Upper lobe of left lung (tissue), 6 donors: ENCODE results near the gene SCAI. TPM values are rescaled to one million over a fixed set of nuclear protein-coding genes. Genes with fewer than 3 reads are reported as not detected.

Experiments
- ATAC-seq, 2 donors: fragments of 200-7000 bp; cut with Tn5 transposase; one replicate each; pipeline ENCODE4 v1.9.1; 2022; ENCODE audit warnings: mild to moderate bottlenecking in 2 of 2, moderate library complexity in 2 of 2; ENCODE audit not compliant: low FRiP score in 2 of 2
- DNase-seq, 2 donors: peaks; one replicate each; pipeline ENCODE4 v3.0.0-alpha.2; 2019 to 2020
- H3K27ac ChIP-seq, 4 donors: fragments of 200-600 bp; sonication (generic); one replicate each; pipeline ENCODE4 v1.5.1; 2016 to 2019
- H3K27me3 ChIP-seq, 4 donors: fragments of 200-600 bp; sonication (generic); one replicate each; pipeline ENCODE4 v1.5.1; 2017 to 2019
- H3K36me3 ChIP-seq, 4 donors: fragments of 200-600 bp; sonication (generic); one replicate each; pipeline ENCODE4 v1.5.1; 2016 to 2019
- H3K4me1 ChIP-seq, 4 donors: fragments of 200-600 bp; sonication (generic); one replicate each; pipeline ENCODE4 v1.5.1; 2018 to 2019
- H3K4me3 ChIP-seq, 4 donors: fragments of 200-600 bp; sonication (generic); one replicate each; pipeline ENCODE4 v1.5.1; 2017 to 2019; ENCODE audit warnings: mild to moderate bottlenecking in 2 of 4, moderate library complexity in 1 of 4
- H3K9me3 ChIP-seq, 4 donors: fragments of 200-600 bp; sonication (generic); one replicate each; pipeline ENCODE4 v1.5.1; 2018 to 2019
- CTCF ChIP-seq, 6 experiments: fragments of 450-650 bp in 4 of 6; fragments of 200-600 bp in 2 of 6; sonication (generic) in 2 of 6; IDR thresholded peaks; one replicate each; pipeline ENCODE4 v1.5.1; 2016 to 2019; ENCODE audit warnings: antibody characterized with exemption in 6 of 6
- EP300 ChIP-seq, 4 donors: sonication (generic); formaldehyde crosslinking; IDR thresholded peaks; one replicate each; pipeline ENCODE4 v1.5.1; 2017; ENCODE audit warnings: antibody characterized with exemption in 4 of 4, control low read depth in 2 of 4
- POLR2A ChIP-seq, 4 donors: fragments of 450-650 bp; IDR thresholded peaks; one replicate each; pipeline ENCODE4 v1.5.1; 2016 to 2017; ENCODE audit warnings: antibody characterized with exemption in 4 of 4, mild to moderate bottlenecking in 2 of 4
- POLR2AphosphoS5 ChIP-seq, 2 donors: sonication (generic); formaldehyde crosslinking; IDR thresholded peaks; one replicate each; pipeline ENCODE4 v1.5.1; 2017; ENCODE audit warnings: antibody characterized with exemption in 2 of 2
- WGBS, 2 donors: methylation state at CpG; one replicate each; pipeline ENCODE4 v1.1.5; 2017 to 2018; 5-methylcytosine and 5-hydroxymethylcytosine counted together
- total RNA-seq, 6 donors: library from RNA; depleted of rRNA in 4 of 6; stranded (reverse); fragments of >200 nt in 4 of 6; gene quantifications; one replicate each; pipeline versions ENCODE4 v1.1.0 to v1.2.1, GENCODE V29; 2016 to 2021
- donor health status: DM: no; HTN: no; CAD: no; lungs with moderate emphysema.
- donor health status: DM: no; HTN: yes; CAD: no; lungs with severe emphysema.

The SCAI gene
- total RNA-seq, 6 donors from 2014 or later: 12.9 to 77.5 (median 23.4) TPM

GRCh38 chr9:125151730-125152129 lies 8.4 kb upstream of the SCAI start:
- 94 to 98% methylated on average over 1 to 2 of the region's 2 CpGs for WGBS, 2 donors
- H3K27ac ChIP-seq: no peak overlapping the region
- H3K36me3 ChIP-seq: peaks cover 18 to 58% (median 41%) of the 10 kb centered on the region in 4 donors
- no peak for DNase-seq
- ATAC-seq: no peak
- no peaks in the 10 kb centered on the region for H3K9me3 ChIP-seq
- no peaks in the 10 kb centered on the region for H3K27me3 ChIP-seq
- H3K4me3 ChIP-seq: no peak overlapping the region
- peaks cover 2 to 16% (median 6%) of the 10 kb centered on the region in 4 donors for H3K4me1 ChIP-seq
- no peak for TF ChIP-seq CTCF (IDR thresholded peaks at IDR 0.05)
- no peak for TF ChIP-seq EP300 (IDR thresholded peaks at IDR 0.05)
- TF ChIP-seq POLR2AphosphoS5 (IDR thresholded peaks at IDR 0.05): no peak
- no peak for TF ChIP-seq POLR2A (IDR thresholded peaks at IDR 0.05)

GRCh38 chr9:125150349-125151245 lies 7.3 kb upstream of the SCAI start:
- TF ChIP-seq EP300 (IDR thresholded peaks at IDR 0.05) (no peak), POLR2A (IDR thresholded peaks at IDR 0.05) (no peak), POLR2AphosphoS5 (IDR thresholded peaks at IDR 0.05) (no peak), CTCF (IDR thresholded peaks at IDR 0.05) (no peak)
- 86 to 87% methylated on average over 12 of the region's 12 CpGs for WGBS, 2 donors
- no peak overlapping the region for H3K4me3 ChIP-seq
- no peaks in the 10 kb centered on the region for H3K27me3 ChIP-seq
- H3K27ac ChIP-seq: no peak overlapping the region
- peaks cover 18 to 55% (median 41%) of the 10 kb centered on the region in 4 donors for H3K36me3 ChIP-seq
- DNase-seq (no peak), ATAC-seq (no peak)
- peaks cover 6 to 22% (median 14%) of the 10 kb centered on the region in 4 donors for H3K4me1 ChIP-seq
- no peaks in the 10 kb centered on the region for H3K9me3 ChIP-seq

GRCh38 chr9:125147401-125147951 lies 4.1 kb upstream of the SCAI start:
- ATAC-seq (no peak), DNase-seq (no peak)
- Histone ChIP-seq H3K27ac (peak overlapping the region in 3 of 4 donors; percentile 8 to 49 (median 35)), H3K4me3 (no peak overlapping the region), H3K36me3 (peaks cover 11 to 33% (median 27%) of the 10 kb centered on the region in 4 donors), H3K9me3 (no peaks in the 10 kb centered on the region), H3K4me1 (peaks cover 9 to 32% (median 20%) of the 10 kb centered on the region in 4 donors), H3K27me3 (no peaks in the 10 kb centered on the region)
- peak in 1 of 4 donors; percentile 5 for TF ChIP-seq EP300 (IDR thresholded peaks at IDR 0.05)
- no peak for TF ChIP-seq POLR2A (IDR thresholded peaks at IDR 0.05)
- TF ChIP-seq POLR2AphosphoS5 (IDR thresholded peaks at IDR 0.05): no peak
- no peak for TF ChIP-seq CTCF (IDR thresholded peaks at IDR 0.05)
- 47 to 50% methylated on average over 3 of the region's 3 CpGs for WGBS, 2 donors

- no peak for ATAC-seq
- TF ChIP-seq POLR2A (IDR thresholded peaks at IDR 0.05): no peak
- TF ChIP-seq POLR2AphosphoS5 (IDR thresholded peaks at IDR 0.05): no peak
- TF ChIP-seq EP300 (IDR thresholded peaks at IDR 0.05): no peak
- TF ChIP-seq CTCF (IDR thresholded peaks at IDR 0.05): no peak
- Histone ChIP-seq H3K27ac (peak overlapping the region in 2 of 4 donors; percentile 35 to 49), H3K27me3 (no peaks in the 10 kb centered on the region), H3K4me1 (peaks cover 9 to 43% (median 20%) of the 10 kb centered on the region in 4 donors), H3K36me3 (peaks cover 1 to 21% (median 15%) of the 10 kb centered on the region in 4 donors), H3K9me3 (no peaks in the 10 kb centered on the region), H3K4me3 (no peak overlapping the region)
- DNase-seq: no peak
- 27 to 32% methylated on average over 4 of the region's 4 CpGs for WGBS, 2 donors
Observed at GRCh38 chr9:125146247-125146646, 2.9 kb upstream of the SCAI start.
